Measurements from ENCODE around the gene MFRP. TPM values are rescaled to one million over a fixed set of nuclear protein-coding genes. Genes with fewer than 3 reads are reported as not detected.

Gene MFRP
- total RNA-seq, 1 experiment from 2014 or later: not detected

- no peaks in the 10 kb centered on the region for H3K4me1 Mint-ChIP-seq (ENCODE audit: low read depth, unreplicated experiment)
- no peak overlapping the region for H3K4me3 Mint-ChIP-seq (ENCODE audit: low read depth, unreplicated experiment)
- no TSS peak for BruUV-seq (replicated peaks)
- H3K36me3 Mint-ChIP-seq (ENCODE audit: insufficient read depth, unreplicated experiment): no peaks in the 10 kb centered on the region
- intact Hi-C loops (cut with micrococcal nuclease; ENCODE audit: unreplicated experiment): no loop called here
- no peak overlapping the region for H3K27ac Mint-ChIP-seq (ENCODE audit: unreplicated experiment)
- no peaks in the 10 kb centered on the region for H3K9me3 Mint-ChIP-seq (ENCODE audit: low read depth, unreplicated experiment)
- CTCF ChIA-PET: interaction anchor here (1.3 kb wide), 1 partner anchor 38 kb away, joined by 12 read pairs; no protein-coding TSS in a partner anchor
- no peak for TF ChIP-seq CTCF (IDR thresholded peaks at IDR 0.05; ENCODE audit: unreplicated experiment)
- DNase-seq: no peak
- no peaks in the 10 kb centered on the region for H3K27me3 Mint-ChIP-seq (ENCODE audit: unreplicated experiment)
These were observed 29.8 kb upstream of the MFRP start for GRCh38 chr11:119376197-119376847.

- BruUV-seq (replicated peaks): no TSS peak
- intact Hi-C loops (cut with micrococcal nuclease; ENCODE audit: unreplicated experiment): no loop called here
- TF ChIP-seq CTCF (IDR thresholded peaks at IDR 0.05; ENCODE audit: unreplicated experiment): no peak
- Mint-ChIP-seq H3K9me3 (ENCODE audit: low read depth, unreplicated experiment) (no peaks in the 10 kb centered on the region), H3K27me3 (ENCODE audit: unreplicated experiment) (no peaks in the 10 kb centered on the region), H3K4me3 (ENCODE audit: low read depth, unreplicated experiment) (no peak overlapping the region), H3K27ac (ENCODE audit: unreplicated experiment) (no peak overlapping the region), H3K4me1 (ENCODE audit: low read depth, unreplicated experiment) (no peaks in the 10 kb centered on the region), H3K36me3 (ENCODE audit: insufficient read depth, unreplicated experiment) (no peaks in the 10 kb centered on the region)
- CTCF ChIA-PET: interaction anchor here (1.3 kb wide), 1 partner anchor 37 kb away, joined by 12 read pairs; no protein-coding TSS in a partner anchor
- DNase-seq: no peak
These were observed 29.1 kb upstream of the MFRP start for GRCh38 chr11:119375337-119376196.

GRCh38 chr11:119374632-119375336, 28.3 kb upstream of the MFRP start:
- BruUV-seq (replicated peaks): no TSS peak
- no peak for DNase-seq
- Mint-ChIP-seq H3K27ac (ENCODE audit: unreplicated experiment) (no peak overlapping the region), H3K4me1 (ENCODE audit: low read depth, unreplicated experiment) (peaks cover 1% of the 10 kb centered on the region), H3K4me3 (ENCODE audit: low read depth, unreplicated experiment) (no peak overlapping the region), H3K27me3 (ENCODE audit: unreplicated experiment) (no peaks in the 10 kb centered on the region), H3K36me3 (ENCODE audit: insufficient read depth, unreplicated experiment) (no peaks in the 10 kb centered on the region), H3K9me3 (ENCODE audit: low read depth, unreplicated experiment) (no peaks in the 10 kb centered on the region)
- no peak for TF ChIP-seq CTCF (IDR thresholded peaks at IDR 0.05; ENCODE audit: unreplicated experiment)
- intact Hi-C loops (cut with micrococcal nuclease; ENCODE audit: unreplicated experiment): loop anchor here (5.0 kb wide), 1 partner anchor 52 kb away; no protein-coding TSS in a partner anchor
- CTCF ChIA-PET: interaction anchor here (1.0 to 1.5 kb wide), 3 partner anchors 22 to 51 kb away, joined by 3 to 8 read pairs (median 3); no protein-coding TSS in a partner anchor

- H3K27ac Mint-ChIP-seq (ENCODE audit: unreplicated experiment): no peak overlapping the region
- no TSS peak for BruUV-seq (replicated peaks)
- H3K36me3 Mint-ChIP-seq (ENCODE audit: insufficient read depth, unreplicated experiment): no peaks in the 10 kb centered on the region
- H3K4me3 Mint-ChIP-seq (ENCODE audit: low read depth, unreplicated experiment): no peak overlapping the region
- DNase-seq: peak; percentile 80
- H3K4me1 Mint-ChIP-seq (ENCODE audit: low read depth, unreplicated experiment): peaks cover 8% of the 10 kb centered on the region
- peak; percentile 68 for TF ChIP-seq CTCF (IDR thresholded peaks at IDR 0.05; ENCODE audit: unreplicated experiment)
- no peaks in the 10 kb centered on the region for H3K9me3 Mint-ChIP-seq (ENCODE audit: low read depth, unreplicated experiment)
- intact Hi-C loops (cut with micrococcal nuclease; ENCODE audit: unreplicated experiment): loop anchor here (5.0 kb wide), 1 partner anchor 52 kb away; no protein-coding TSS in a partner anchor
- no peaks in the 10 kb centered on the region for H3K27me3 Mint-ChIP-seq (ENCODE audit: unreplicated experiment)
- CTCF ChIA-PET: interaction anchor here (0.7 to 1.5 kb wide), 4 partner anchors 21 to 51 kb away, joined by 3 to 8 read pairs (median 3); no protein-coding TSS in a partner anchor
These were observed 27.6 kb upstream of the MFRP start for GRCh38 chr11:119373921-119374631.
